Hippocampal formation (tissue), 2 donors: ENCODE data around the gene HNF1A.
"Not testable (repeated sequence)": the region's sequence is repeated elsewhere in the genome, so short reads cannot be mapped to it uniquely, and the experiment has no call there.

Experiments used
- DNase-seq, 2 donors: peaks; one replicate each; lab custom pipeline; 2025; lab: John Stamatoyannopoulos, UW

HNF1A gene

DNA sequence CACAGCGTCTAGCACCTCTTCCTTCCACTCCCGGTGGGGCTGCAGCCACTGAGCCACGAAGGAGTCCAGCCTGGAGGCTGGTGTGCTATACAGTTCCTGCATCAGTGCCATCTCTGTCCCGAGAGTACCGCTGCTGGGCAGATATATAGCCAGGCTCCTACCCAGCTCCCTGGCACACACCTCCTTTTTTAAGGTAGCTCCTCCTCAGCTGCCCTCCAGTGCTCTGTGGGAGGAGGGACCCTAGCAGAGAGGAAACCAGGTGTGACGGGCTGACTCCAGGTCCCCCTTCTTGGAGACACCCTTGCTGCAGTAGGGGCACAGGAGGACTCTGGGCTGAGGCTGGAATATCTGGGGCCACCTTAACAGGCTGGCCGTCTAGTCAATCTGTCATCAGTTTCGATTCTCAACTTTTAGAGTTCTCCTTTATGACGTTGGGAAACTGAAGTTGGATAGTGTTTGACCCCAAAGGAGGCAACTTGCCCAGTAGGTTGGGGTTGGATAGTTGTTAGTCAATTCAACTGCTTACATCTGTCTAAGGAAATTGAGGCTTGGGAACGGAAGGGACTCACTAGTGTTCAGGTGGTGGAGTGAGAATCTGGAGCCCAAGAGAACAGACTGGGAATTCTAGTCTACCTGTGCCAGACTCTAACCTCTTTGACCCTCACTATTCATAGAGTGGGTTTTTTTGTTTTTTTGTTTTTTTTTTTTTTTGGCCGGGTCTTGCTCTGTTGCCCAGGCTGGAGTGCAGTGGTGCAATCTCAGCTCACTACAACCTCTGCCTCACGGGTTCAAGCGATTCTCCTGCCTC, 60.7 kb downstream of the HNF1A start, which contains the start of gene OASL:
OASL (minus strand) TSS at position 386 of the 808 bp plus-strand sequence; CDS start at position 111, 275 bp downstream.
- no peak for DNase-seq

GRCh38 chr12:121043067-121043466, 64.7 kb downstream of the HNF1A start:
- no peak for DNase-seq

DNA sequence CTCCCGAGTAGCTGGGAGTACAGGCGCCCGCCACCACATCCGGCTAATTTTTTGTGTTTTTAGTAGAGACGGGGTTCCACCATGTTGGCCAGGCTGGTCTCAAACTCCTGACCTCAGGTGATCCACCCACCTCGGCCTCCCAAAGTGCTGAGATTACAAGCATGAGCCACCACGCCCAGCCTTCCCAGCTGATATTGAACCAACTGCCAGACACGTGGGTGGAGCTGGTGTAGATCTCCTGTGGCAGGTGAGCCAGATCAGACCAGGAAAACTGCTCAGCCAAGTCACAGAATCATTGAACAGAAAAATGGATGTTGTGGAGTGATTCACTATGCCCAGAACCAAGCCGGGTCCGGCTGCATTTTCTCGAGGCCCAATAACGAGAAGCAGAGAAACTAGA, 69.1 kb downstream of the HNF1A start:
- DNase-seq = not testable (repeated sequence)

GRCh38 chr12:121048442-121048841, 70.1 kb downstream of the HNF1A start:
- DNase-seq = no peak

DNA sequence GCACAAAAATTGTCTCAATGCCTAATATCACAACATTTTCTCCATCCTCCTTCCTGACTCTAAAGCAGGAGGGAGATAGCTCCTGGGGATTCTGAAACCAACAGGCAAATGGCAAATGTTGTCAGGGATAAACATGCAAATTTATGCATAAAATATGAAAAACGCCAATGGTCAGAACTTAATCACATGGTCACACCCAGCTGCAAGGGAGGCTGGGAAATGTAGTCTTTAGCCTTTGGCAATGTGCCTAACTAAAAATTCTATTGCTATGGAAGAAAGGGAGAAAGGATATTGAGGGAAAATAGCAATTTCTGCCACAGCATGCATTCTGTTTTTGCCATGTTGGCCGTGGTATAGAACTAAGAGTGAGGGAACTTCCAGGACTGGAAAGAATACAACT, 72.4 kb downstream of the HNF1A start:
- no peak for DNase-seq
